IgD-negative memory B cell (primary cell): ENCODE results near the gene EPB42. TPM values are rescaled to one million over a fixed set of nuclear protein-coding genes. Genes with fewer than 3 reads are reported as not detected.
"Not testable (repeated sequence)": the region's sequence is repeated elsewhere in the genome, so short reads cannot be mapped to it uniquely, and the experiment has no call there.

Experiments
- H3K27ac Mint-ChIP-seq, 3 donors: one replicate each; pipeline ENCODE4 v1.8.0; 2020 to 2022; ENCODE audit warnings: mild to moderate bottlenecking in 3 of 3, mixed read lengths in 3 of 3, moderate library complexity in 1 of 3
- H3K27me3 Mint-ChIP-seq: one replicate; pipeline ENCODE4 v1.8.0; 2021; ENCODE audit warnings: mixed read lengths
- H3K36me3 Mint-ChIP-seq: one replicate; pipeline ENCODE4 v1.8.0; 2020; ENCODE audit warnings: mild to moderate bottlenecking, mixed read lengths
- H3K4me1 Mint-ChIP-seq, 3 donors: one replicate each; pipeline ENCODE4 v1.8.0; 2020 to 2022; ENCODE audit warnings: mixed read lengths in 3 of 3, mild to moderate bottlenecking in 1 of 3
- H3K4me3 Mint-ChIP-seq, 4 donors: one replicate each; pipeline ENCODE4 v1.8.0; 2020 to 2022; ENCODE audit warnings: mild to moderate bottlenecking in 4 of 4, mixed read lengths in 4 of 4, moderate library complexity in 3 of 4
- H3K9me3 Mint-ChIP-seq, 3 donors: one replicate each; pipeline ENCODE4 v1.8.0; 2020 to 2021; ENCODE audit warnings: mixed read lengths in 3 of 3, mild to moderate bottlenecking in 1 of 3
- polyA plus RNA-seq: library from polyadenylated mRNA; unstranded; fragments of 300-500 nt; fragmentation: Illumina TruSeq; gene quantifications from one replicate; pipeline ENCODE4 v1.2.3, GENCODE V29; 2021

Gene EPB42
- polyA plus RNA-seq, 1 donor from 2014 or later, result not detected

DNA sequence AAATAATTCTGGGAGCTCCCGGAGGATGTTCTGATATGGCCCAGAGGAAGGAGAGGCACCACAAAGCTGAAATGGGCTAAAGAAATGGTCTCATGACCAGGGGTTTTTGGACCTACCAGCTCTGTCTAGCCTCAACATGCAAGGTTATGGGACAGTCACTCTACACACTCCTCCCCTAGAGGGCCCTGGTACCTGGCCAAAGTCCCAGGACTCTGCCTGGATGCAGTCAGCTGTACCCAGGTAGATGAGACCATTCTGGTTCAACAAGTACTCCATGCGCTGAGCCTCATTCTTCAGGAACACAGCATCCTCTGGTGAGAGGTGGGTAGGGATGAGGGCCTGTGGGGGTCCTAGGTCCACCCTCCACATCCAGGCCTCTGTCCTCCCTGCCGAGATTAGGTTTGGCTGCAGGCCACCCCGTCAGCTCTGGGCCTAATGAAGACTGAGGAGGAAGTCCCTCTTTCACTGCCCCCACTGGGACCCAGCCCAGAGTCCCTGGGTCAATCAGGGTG lies 9.5 kb downstream of the EPB42 start:
- H3K4me1 Mint-ChIP-seq, result peaks cover 0 to 2% (median 1%) of the 10 kb centered on the region in 3 donors
- H3K27me3 Mint-ChIP-seq, result peaks cover 8% of the 10 kb centered on the region
- H3K9me3 Mint-ChIP-seq, result peaks cover 0 to under 1% (median 0%) of the 10 kb centered on the region in 3 donors
- H3K4me3 Mint-ChIP-seq, result no peak overlapping the region
- no peak overlapping the region for H3K27ac Mint-ChIP-seq
- H3K36me3 Mint-ChIP-seq, result no peaks in the 10 kb centered on the region

DNA sequence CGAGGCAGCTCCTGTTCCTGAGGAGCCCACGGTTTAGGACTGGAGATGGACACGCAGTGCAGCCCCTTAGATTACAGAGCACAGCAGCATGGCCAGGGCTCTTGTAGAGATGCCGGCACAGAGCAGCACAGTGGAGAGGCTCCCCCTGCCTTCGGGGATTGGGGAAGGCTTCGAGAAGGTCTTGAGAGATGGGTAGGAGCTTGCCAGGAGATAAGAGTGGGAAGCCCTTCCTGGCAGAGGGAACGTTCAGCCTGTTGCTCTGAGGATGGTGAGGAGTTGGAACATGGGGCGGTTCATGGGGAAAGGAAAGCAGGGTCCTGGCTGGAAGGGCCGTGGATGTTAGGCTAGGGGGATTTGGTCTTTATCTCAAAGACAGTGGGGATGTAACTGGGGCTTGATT lies 10.0 kb downstream of the EPB42 start:
- no peak overlapping the region for H3K27ac Mint-ChIP-seq
- H3K9me3 Mint-ChIP-seq, result no peaks in the 10 kb centered on the region
- no peak overlapping the region for H3K4me3 Mint-ChIP-seq
- H3K27me3 Mint-ChIP-seq, result peaks cover 8% of the 10 kb centered on the region
- H3K36me3 Mint-ChIP-seq, result no peaks in the 10 kb centered on the region
- H3K4me1 Mint-ChIP-seq, result peaks cover 0 to 2% (median 1%) of the 10 kb centered on the region in 3 donors

DNA sequence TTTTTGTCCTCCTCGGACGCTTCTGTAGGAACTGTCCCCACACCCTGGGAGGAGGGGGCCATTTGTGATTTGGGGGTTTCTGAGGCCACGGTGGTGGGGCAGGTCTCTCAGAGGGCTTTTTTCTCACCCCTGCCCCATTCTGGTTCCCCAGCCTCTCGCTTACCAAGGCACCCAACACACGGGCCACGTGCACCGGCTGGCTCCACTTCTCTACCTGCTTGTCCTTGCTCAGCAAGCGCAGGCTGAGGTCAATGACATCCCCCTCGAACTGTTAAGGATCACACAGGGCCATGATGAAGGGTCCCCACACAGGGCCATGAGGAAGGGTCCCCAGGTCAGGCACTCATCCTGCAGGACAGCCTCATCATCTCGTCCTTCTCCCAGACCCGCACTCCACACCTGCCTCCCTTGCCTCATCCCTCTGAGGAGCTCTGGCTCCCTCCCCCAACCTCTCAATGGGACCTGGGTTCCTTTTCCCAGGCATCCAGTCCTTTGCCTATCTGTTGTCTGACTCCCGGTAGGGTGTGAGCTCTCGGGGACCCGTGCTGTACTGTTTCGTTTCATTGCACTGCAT lies 10.6 kb downstream of the EPB42 start:
- Mint-ChIP-seq H3K27me3 (peaks cover 9% of the 10 kb centered on the region), H3K9me3 (no peaks in the 10 kb centered on the region), H3K4me1 (peaks cover 0 to 2% (median 1%) of the 10 kb centered on the region in 3 donors), H3K4me3 (no peak overlapping the region), H3K27ac (peak overlapping the region in 1 of 3 donors; percentile 24), H3K36me3 (no peaks in the 10 kb centered on the region)

DNA sequence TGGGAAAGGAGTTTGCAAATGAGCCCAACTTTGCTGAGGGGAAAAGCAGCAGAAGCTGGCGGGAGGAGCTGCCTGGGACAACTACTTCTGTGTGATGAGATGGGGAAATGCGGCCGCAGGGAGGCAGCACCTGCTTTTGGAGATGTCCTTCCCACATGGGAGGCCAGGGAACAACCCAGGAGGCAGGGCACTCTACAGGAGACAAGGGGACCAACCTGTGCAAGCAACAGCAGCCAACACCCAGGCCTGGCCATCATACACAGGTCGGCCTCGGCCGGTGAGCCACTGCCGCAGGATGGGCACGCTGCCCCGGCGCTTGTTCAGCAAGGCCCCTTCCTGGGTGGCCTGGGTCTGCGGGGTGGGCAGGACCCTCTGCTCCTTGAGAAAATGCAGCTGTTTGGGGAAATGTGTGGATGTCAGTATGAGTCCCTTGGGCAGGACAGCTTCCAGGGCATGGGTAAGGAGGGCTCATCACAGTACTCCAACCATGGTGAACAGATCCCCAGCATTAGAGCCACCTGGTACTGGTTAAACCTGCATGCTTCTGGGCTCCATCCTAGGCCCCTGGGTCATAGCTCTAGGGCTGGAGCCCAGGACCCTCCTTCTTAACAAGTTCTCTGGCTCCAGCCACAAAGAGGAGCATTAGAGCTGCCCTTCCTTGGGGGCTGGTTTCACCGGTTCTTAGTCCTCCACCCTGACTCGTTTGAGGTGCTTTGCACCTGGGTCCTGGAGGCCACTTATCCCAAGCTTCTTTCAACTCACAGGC lies 11.6 kb downstream of the EPB42 start:
- no peak overlapping the region for H3K4me3 Mint-ChIP-seq
- H3K9me3 Mint-ChIP-seq, result no peaks in the 10 kb centered on the region
- no peak overlapping the region for H3K27ac Mint-ChIP-seq
- H3K27me3 Mint-ChIP-seq, result peaks cover 9% of the 10 kb centered on the region
- H3K4me1 Mint-ChIP-seq, result peaks cover 2 to 5% (median 5%) of the 10 kb centered on the region in 3 donors
- no peaks in the 10 kb centered on the region for H3K36me3 Mint-ChIP-seq

DNA sequence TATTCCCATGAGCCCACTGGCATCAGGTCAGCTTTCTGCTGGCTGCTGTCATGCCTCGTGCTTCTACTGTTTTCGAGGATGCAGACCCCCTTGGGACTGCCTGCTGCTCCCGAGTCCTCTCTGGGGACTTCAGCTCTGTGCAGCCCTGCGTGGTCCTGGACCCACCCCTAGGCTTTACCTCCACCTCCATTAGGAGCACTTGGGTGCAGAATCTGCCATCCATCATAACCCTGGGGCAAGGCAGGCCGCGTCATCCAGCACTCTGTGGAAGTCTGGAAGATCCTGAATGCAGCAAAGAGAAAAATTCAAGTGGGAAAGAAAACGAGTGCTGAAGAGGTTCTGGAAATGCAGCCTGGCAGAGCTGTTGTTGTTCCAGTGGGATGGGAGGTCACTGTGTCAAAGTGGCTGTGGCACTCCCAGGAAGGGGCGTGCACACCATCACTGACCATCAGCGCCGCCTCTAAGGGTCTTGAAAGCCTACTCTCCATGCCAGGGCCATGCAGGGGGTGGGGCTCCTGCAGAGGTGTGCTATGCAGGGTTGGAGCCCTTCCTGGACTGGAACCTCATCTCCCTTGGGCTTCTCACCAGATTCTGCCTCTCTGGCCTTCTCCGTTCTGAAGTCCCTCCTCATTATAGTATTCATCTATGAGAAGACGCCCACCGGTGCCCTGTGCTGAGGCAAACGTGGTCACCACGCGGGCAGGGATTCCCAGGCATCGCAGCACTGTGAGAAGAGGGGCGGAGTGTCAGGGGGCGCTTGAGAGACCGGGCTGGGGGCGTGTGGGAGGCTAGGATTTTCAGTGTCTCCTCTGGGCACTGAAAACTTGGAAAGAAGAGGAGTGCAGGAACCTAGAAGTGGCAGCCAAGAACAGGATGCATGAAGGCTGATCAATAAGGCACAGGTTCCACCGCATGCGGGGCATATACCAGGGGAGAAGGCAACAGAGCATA lies 12.5 kb downstream of the EPB42 start:
- Mint-ChIP-seq H3K9me3 (no peaks in the 10 kb centered on the region), H3K27ac (no peak overlapping the region), H3K4me3 (peak overlapping the region in 1 of 4 donors; percentile 17)

DNA sequence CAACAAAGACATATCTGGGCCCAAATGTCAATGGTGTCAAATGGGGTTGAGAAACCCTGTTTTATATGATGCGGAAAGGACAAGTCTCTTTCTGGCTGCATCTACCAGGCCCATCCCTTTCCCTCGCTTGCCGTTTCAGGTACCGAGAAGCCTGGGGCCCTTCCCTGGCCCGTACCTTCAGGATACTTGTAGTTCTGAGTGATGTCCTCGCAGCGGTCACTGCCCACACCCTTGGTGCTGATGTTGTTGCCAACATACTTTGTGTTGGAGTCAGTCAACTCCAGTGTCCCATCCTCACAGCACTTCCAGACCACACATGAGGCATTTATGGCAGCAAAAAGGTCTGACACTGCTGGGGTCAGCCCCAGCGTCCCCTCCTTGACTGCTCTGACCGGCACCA lies 13.8 kb downstream of the EPB42 start:
- H3K9me3 Mint-ChIP-seq, result no peaks in the 10 kb centered on the region
- H3K27me3 Mint-ChIP-seq, result peaks cover 9% of the 10 kb centered on the region
- no peaks in the 10 kb centered on the region for H3K36me3 Mint-ChIP-seq
- no peak overlapping the region for H3K27ac Mint-ChIP-seq
- H3K4me3 Mint-ChIP-seq, result no peak overlapping the region
- H3K4me1 Mint-ChIP-seq, result peaks cover 5 to 11% (median 7%) of the 10 kb centered on the region in 3 donors

More for the DNA sequence above, 12.5 kb downstream of the EPB42 start:
- peaks cover 9% of the 10 kb centered on the region for H3K27me3 Mint-ChIP-seq
- H3K4me1 Mint-ChIP-seq, result peaks cover 5 to 9% (median 7%) of the 10 kb centered on the region in 3 donors
- no peaks in the 10 kb centered on the region for H3K36me3 Mint-ChIP-seq

DNA sequence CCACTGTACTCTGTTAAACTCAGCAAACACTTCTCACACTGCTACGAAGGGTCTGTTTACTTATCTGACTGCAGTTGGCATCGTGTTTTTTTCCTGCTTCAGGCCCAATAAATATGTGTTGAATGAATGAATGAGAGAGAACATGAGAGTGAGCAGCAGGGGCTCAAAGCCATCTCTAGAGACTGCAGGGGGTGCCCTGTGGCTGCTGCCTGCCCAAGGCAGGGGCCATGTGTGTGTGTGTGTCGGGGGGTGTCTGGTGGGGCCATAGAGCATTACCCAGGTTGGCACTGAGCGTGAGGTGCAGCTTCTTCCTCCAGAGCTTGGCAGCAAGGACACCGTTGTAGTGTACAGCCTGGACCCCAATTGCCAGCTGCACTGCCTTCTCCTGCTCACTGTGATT lies 14.8 kb downstream of the EPB42 start:
- Mint-ChIP-seq H3K4me3 (no peak overlapping the region), H3K4me1 (peaks cover 5 to 11% (median 7%) of the 10 kb centered on the region in 3 donors)

DNA sequence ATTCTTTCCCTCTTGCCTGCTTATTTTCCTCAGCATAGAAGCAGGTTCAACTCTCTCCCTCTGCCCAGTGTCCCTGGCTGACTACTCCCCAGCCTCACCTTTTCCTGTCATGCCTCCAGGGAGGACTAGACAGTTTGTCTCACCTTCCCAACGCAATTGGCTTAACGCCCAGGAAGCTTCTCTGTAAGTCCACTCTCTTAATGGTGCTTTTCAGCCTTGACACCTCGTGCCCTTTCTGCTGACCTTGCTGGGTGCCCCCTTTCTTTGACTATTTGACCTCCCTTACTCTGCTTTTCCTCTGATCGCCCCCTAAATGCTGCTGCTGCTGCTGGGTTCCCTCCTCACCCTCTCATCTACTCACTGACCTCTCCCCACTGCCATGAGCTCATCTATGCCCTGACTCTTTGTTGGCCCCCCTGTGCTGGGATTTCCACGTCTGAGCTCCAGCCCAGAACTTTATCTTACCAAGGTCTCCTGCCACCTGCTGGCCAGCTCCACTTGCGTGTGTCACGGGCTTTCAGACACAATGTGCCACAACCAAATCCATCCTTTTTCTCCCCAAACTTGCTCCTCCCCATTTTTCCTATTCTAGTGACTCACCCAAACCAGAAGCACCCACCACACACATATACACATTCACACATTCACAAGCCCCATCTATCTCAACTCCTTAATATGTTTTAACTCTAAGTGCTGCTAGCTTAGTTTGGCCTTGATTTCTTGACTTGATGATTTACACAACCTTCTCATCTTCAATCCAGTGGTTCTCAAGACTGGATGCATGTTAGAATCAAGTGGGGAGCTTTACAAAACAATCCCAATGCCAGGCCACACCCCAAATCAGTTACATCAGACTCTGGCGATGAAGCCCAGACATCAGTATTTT lies 16.6 kb downstream of the EPB42 start:
- Mint-ChIP-seq H3K27ac (no peak overlapping the region), H3K27me3 (peaks cover 6% of the 10 kb centered on the region), H3K9me3 (peaks cover 0 to 4% (median 0%) of the 10 kb centered on the region in 3 donors), H3K4me1 (peaks cover 5 to 11% (median 9%) of the 10 kb centered on the region in 3 donors), H3K36me3 (peaks cover 2% of the 10 kb centered on the region), H3K4me3 (no peak overlapping the region)

More for the DNA sequence above, 14.8 kb downstream of the EPB42 start:
- no peak overlapping the region for H3K27ac Mint-ChIP-seq
- H3K9me3 Mint-ChIP-seq, result no peaks in the 10 kb centered on the region
- no peaks in the 10 kb centered on the region for H3K36me3 Mint-ChIP-seq
- H3K27me3 Mint-ChIP-seq, result peaks cover 9% of the 10 kb centered on the region

DNA sequence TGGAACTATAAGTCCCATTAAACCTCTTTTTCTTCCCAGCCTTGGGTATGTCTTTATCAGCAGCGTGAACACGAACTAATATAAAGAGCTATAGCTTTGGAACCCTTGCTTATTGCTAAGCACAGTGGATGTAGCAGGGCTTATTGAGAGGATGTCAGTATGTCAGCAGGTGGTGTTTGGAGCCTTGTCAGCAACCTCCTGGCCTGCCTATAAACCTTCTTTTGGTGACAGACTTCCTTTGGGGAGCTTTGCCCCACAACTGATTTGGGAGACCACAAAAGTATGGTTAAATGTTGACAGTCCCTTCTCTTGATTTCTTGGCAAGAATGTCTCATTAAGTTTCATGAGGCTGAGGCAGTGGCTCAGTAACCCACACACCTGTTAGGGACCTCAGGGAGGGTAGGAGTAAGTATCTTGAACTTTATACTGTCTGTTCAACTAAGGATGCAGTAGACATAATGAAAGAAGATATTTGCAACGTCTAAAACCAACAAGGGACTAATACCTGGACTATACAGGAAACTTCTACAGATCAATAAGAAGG lies 20.8 kb downstream of the EPB42 start:
- peaks cover 10 to 18% (median 12%) of the 10 kb centered on the region in 3 donors for H3K4me1 Mint-ChIP-seq
- H3K4me3 Mint-ChIP-seq, result no peak overlapping the region
- peaks cover 5 to 8% (median 7%) of the 10 kb centered on the region in 3 donors for H3K9me3 Mint-ChIP-seq
- H3K27ac Mint-ChIP-seq, result no peak overlapping the region
- peaks cover 15% of the 10 kb centered on the region for H3K36me3 Mint-ChIP-seq
- H3K27me3 Mint-ChIP-seq, result no peaks in the 10 kb centered on the region

DNA sequence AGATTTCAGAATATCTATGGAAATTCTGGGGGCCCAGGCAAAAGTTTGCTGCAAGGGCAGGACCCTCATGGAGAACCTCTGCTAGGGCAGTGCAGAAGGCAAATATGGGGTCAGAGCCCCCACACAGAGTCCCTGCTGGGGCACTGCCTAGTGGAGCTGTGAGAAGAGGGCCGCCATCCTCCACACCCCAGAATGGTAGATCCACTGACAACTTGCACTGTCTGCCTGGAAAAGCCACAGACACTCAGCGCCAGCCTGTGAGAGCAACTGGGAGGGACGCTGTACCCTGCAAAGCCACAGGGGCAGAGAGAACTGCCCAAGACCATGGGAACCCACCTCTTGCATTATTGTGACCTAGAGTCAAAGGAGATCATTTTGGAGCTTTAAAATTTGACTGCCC lies 21.8 kb downstream of the EPB42 start:
- Mint-ChIP-seq H3K27me3 (no peaks in the 10 kb centered on the region), H3K27ac (no peak overlapping the region), H3K36me3 (peaks cover 15% of the 10 kb centered on the region), H3K9me3 (peaks cover 5 to 8% (median 7%) of the 10 kb centered on the region in 3 donors), H3K4me1 (peaks cover 5 to 15% (median 6%) of the 10 kb centered on the region in 3 donors), H3K4me3 (no peak overlapping the region)

DNA sequence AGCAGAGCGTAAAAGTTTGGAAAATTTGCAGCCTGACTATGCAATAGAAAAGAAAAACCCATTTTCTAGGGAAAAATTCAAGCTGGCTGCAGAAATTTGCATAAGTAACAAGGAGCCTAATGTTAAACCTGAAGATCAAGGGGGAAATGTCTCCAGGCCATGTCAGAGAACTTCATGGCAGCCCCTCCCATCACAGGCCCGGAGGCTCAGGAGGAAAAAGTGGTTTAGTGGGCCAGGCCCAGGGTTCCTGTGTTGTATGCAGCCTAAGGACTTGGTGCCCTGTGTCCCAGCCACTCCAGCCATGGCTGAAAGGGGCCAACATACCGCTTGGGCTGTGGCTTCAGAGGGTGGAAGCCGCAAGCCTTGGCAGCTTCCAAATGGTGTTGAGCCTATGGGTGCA lies 22.3 kb downstream of the EPB42 start:
- not testable (repeated sequence) for H3K9me3 Mint-ChIP-seq, H3K27ac Mint-ChIP-seq, H3K27me3 Mint-ChIP-seq, H3K4me3 Mint-ChIP-seq
- H3K36me3 Mint-ChIP-seq, result peaks cover 15% of the 10 kb centered on the region
- H3K4me1 Mint-ChIP-seq, result peaks cover 5 to 15% (median 5%) of the 10 kb centered on the region in 3 donors

DNA sequence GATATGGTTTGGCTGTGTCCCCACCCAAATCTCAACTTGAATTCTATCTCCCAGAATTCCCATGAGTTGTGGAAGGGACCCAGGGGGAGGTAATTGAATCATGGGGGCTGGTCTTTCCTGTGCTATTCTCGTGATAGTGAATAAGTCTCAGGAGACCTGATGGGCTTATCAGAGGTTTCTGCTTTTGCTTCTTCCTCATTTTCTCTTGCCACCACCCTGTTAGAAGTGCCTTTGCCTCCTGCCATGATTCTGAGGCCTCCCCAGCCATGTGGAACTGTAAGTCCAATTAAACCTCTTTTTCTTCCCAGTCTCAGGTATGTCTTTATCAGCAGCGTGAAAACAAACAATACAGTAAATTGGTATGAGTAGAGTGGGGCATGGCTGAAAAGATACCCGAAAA lies 23.0 kb downstream of the EPB42 start:
- Mint-ChIP-seq H3K36me3 (peaks cover 16% of the 10 kb centered on the region), H3K4me1 (peaks cover 5 to 15% (median 6%) of the 10 kb centered on the region in 3 donors), H3K4me3 (peak overlapping the region in 1 of 4 donors; percentile 33), H3K27ac (peak overlapping the region in 2 of 3 donors; percentile 20 to 77)
- H3K9me3 Mint-ChIP-seq, H3K27me3 Mint-ChIP-seq: not testable (repeated sequence)

DNA sequence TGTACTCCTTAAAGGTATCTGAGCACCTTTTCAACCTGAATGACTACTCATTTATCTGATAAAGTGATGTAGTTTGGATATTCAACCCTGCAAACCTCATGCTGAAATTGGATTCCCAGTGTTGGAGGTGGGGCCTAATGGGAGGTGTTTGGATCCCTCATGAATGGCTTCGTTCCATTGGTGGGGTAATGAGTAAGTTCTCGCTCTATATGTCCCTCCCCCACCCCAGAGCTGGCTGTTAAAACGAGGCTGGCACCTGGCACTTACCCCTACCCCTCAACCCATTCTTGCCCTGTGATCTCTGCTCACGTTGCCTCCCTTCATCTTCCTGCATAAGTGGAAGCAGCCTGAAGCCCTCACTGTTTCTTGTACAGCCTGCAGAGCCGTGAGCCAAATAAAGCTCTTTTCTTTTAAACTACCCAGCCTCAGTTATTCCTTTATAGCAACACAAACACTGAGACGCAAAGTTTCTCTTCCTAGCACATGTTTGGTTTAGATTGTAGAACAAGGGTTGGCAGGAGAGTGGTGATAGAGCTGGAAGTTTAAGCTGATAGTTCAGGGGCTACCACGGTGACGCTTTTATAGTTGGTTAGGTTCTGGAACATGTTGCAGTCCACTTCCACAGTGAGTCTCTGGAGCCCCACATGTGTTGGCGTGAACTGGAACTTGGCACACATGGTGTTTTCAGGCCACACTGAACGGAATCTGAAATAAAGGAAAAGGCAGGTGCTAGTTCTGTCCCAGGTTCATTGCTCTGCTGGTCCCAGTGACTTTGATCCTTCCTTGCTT lies 23.9 kb downstream of the EPB42 start:
- peaks cover 3 to 15% (median 10%) of the 10 kb centered on the region in 3 donors for H3K4me1 Mint-ChIP-seq
- peak overlapping the region in 1 of 4 donors; percentile 55 for H3K4me3 Mint-ChIP-seq
- peaks cover 5 to 8% (median 7%) of the 10 kb centered on the region in 3 donors for H3K9me3 Mint-ChIP-seq
- H3K36me3 Mint-ChIP-seq, result peaks cover 18% of the 10 kb centered on the region
- H3K27me3 Mint-ChIP-seq, result no peaks in the 10 kb centered on the region
- no peak overlapping the region for H3K27ac Mint-ChIP-seq
